ENCODE data around the gene TMOD4. TPM values are rescaled to one million over a fixed set of nuclear protein-coding genes. Genes with fewer than 3 reads are reported as not detected.
"Not testable (repeated sequence)": the region's sequence is repeated elsewhere in the genome, so short reads cannot be mapped to it uniquely, and the experiment has no call there.

The TMOD4 gene
- total RNA-seq, 2 experiments from 2014 or later, result 1.4 TPM; not detected in 1

GRCh38 chr1:151197863-151198253 lies 22.1 kb upstream of the TMOD4 start:
- POLR2A ChIA-PET, result interaction anchor here (1.1 kb wide), 2 partner anchors 16 to 32 kb away, joined by 3 read pairs; no protein-coding TSS in a partner anchor
- Histone ChIP-seq H2AFZ (ENCODE audit: low read length) (peak overlapping the region; percentile 93), H3K4me3 (ENCODE audit: low read depth, low read length, poor library complexity, severe bottlenecking) (peak overlapping the region; percentile 98), H3K4me1 (ENCODE audit: insufficient read depth, low read length, poor library complexity, severe bottlenecking) (peaks cover 35% of the 10 kb centered on the region), H3K4me2 (ENCODE audit: low read length) (peak overlapping the region; percentile 70), H3K9me2 (ENCODE audit: insufficient read depth, low read length) (no peaks in the 10 kb centered on the region), H3K36me3 (ENCODE audit: insufficient read depth, low read length) (peaks cover 24% of the 10 kb centered on the region), H3K27ac (ENCODE audit: low read depth, low read length, poor library complexity, severe bottlenecking) (peak overlapping the region; percentile 66), H3K79me2 (ENCODE audit: insufficient read depth, low read depth, low read length) (peaks cover 44% of the 10 kb centered on the region), H3K9me3 (ENCODE audit: low read length) (no peaks in the 10 kb centered on the region), H4K20me1 (ENCODE audit: insufficient read depth, low read length) (peaks cover 6% of the 10 kb centered on the region; the same call in 1 of the 2 replicates)
- DNase-seq (ENCODE audit: low spot score), result no peak
- TF ChIP-seq CTCF (conservative IDR thresholded peaks at IDR 0.05; ENCODE audit: low read length), result no peak
- no peak for TF ChIP-seq EZH2phosphoT487 (IDR thresholded peaks at IDR 0.05; ENCODE audit: borderline replicate concordance, low read depth, low read length)
- intact Hi-C loops (cut with micrococcal nuclease; ENCODE audit: unreplicated experiment), result loop anchor here (1.0 to 5.0 kb wide), 2 partner anchors 84 to 149 kb away; partner anchors contain the start of genes RFX5 and ZNF687
- CTCF ChIA-PET (ENCODE audit: unreplicated experiment), result no interaction called here
- TSS peak; percentile 90 for BruUV-seq (replicated peaks)

- BruUV-seq (replicated peaks), result no TSS peak
- intact Hi-C loops (cut with micrococcal nuclease; ENCODE audit: unreplicated experiment), result loop anchor here (1.0 to 5.0 kb wide), 2 partner anchors 55 to 151 kb away; partner anchors contain the start of gene RFX5
- POLR2A ChIA-PET, result interaction anchor here (0.6 to 0.7 kb wide), 2 partner anchors 18 to 58 kb away, joined by 3 to 6 read pairs; partner anchors contain the start of gene PSMD4
- Histone ChIP-seq H2AFZ (ENCODE audit: low read length) (peak overlapping the region; percentile 67), H3K9me2 (ENCODE audit: insufficient read depth, low read length) (no peaks in the 10 kb centered on the region), H3K4me1 (ENCODE audit: insufficient read depth, low read length, poor library complexity, severe bottlenecking) (peaks cover 33% of the 10 kb centered on the region), H4K20me1 (ENCODE audit: insufficient read depth, low read length) (peaks cover 6% of the 10 kb centered on the region; the same call in 1 of the 2 replicates), H3K79me2 (ENCODE audit: insufficient read depth, low read depth, low read length) (peaks cover 29% of the 10 kb centered on the region), H3K4me2 (ENCODE audit: low read length) (peak overlapping the region; percentile 68), H3K4me3 (ENCODE audit: low read depth, low read length, poor library complexity, severe bottlenecking) (peak overlapping the region; percentile 32), H3K27ac (ENCODE audit: low read depth, low read length, poor library complexity, severe bottlenecking) (no peak overlapping the region), H3K36me3 (ENCODE audit: insufficient read depth, low read length) (peaks cover 10% of the 10 kb centered on the region), H3K9me3 (ENCODE audit: low read length) (no peaks in the 10 kb centered on the region)
- peak; percentile 82 for DNase-seq (ENCODE audit: low spot score)
- TF ChIP-seq CTCF (conservative IDR thresholded peaks at IDR 0.05; ENCODE audit: low read length) (peak; percentile 80), EZH2phosphoT487 (IDR thresholded peaks at IDR 0.05; ENCODE audit: borderline replicate concordance, low read depth, low read length) (no peak)
- CTCF ChIA-PET (ENCODE audit: unreplicated experiment), result no interaction called here
These were observed 20.6 kb upstream of the TMOD4 start for GRCh38 chr1:151196292-151196800.

GRCh38 chr1:151194894-151195594 lies 19.3 kb upstream of the TMOD4 start:
- POLR2A ChIA-PET, result interaction anchor here (0.6 to 1.1 kb wide), 5 partner anchors 9 to 136 kb away, joined by 3 to 5 read pairs (median 3); partner anchors contain the start of gene CDC42SE1
- Histone ChIP-seq H3K79me2 (ENCODE audit: insufficient read depth, low read depth, low read length) (peaks cover 16% of the 10 kb centered on the region), H3K4me1 (ENCODE audit: insufficient read depth, low read length, poor library complexity, severe bottlenecking) (peaks cover 30% of the 10 kb centered on the region)
- not testable (repeated sequence) for H3K9me3 ChIP-seq (ENCODE audit: low read length); DNase-seq (ENCODE audit: low spot score); H3K27ac ChIP-seq (ENCODE audit: low read depth, low read length, poor library complexity, severe bottlenecking); H2AFZ ChIP-seq (ENCODE audit: low read length); H4K20me1 ChIP-seq (ENCODE audit: insufficient read depth, low read length); H3K4me2 ChIP-seq (ENCODE audit: low read length); H3K4me3 ChIP-seq (ENCODE audit: low read depth, low read length, poor library complexity, severe bottlenecking); H3K36me3 ChIP-seq (ENCODE audit: insufficient read depth, low read length); BruUV-seq (replicated peaks); H3K9me2 ChIP-seq (ENCODE audit: insufficient read depth, low read length)
- CTCF ChIA-PET (ENCODE audit: unreplicated experiment), result interaction anchor here (0.6 to 0.7 kb wide), 3 partner anchors 14 to 281 kb away, joined by 3 read pairs; no protein-coding TSS in a partner anchor
- intact Hi-C loops (cut with micrococcal nuclease; ENCODE audit: unreplicated experiment), result loop anchor here (5.0 kb wide), 1 partner anchor 152 kb away; the partner anchor contains the start of gene RFX5

Data from OCI-LY7 (cell line).